WTC11 (cell line): ENCODE results near the gene ADRB2. TPM values are rescaled to one million over a fixed set of nuclear protein-coding genes. Genes with fewer than 3 reads are reported as not detected.

Experiments used
- ATAC-seq: fragments of 200-7000 bp; cut with Tn5 transposase; 2 replicates; pipeline ENCODE4 v1.10.0; 2021; ENCODE audit warnings: mild to moderate bottlenecking, moderate library complexity
- CTCF ChIA-PET: fragments of 300-600 bp; sonication (Branson Sonifier 250); formaldehyde crosslinking; loops from one replicate; lab custom pipeline; 2021; ENCODE audit warnings: antibody characterized with exemption; lab: Charles Lee
- POLR2A ChIA-PET: fragments of 350-600 bp; sonication (Branson Sonifier 250); formaldehyde crosslinking; loops from one replicate; lab custom pipeline; 2021; ENCODE audit warnings: antibody characterized with exemption; lab: Charles Lee
- DNase-seq: peaks from one replicate; pipeline ENCODE4 v3.0.0; 2021; ENCODE audit warnings: low spot score
- H3K27ac Mint-ChIP-seq: 2 replicates; pipeline ENCODE4 v1.8.0; 2021; ENCODE audit warnings: mixed read lengths
- H3K27me3 Mint-ChIP-seq: 2 replicates; pipeline ENCODE4 v1.8.0; 2021; ENCODE audit warnings: low read depth, mild to moderate bottlenecking, moderate library complexity, mixed read lengths
- H3K36me3 Mint-ChIP-seq: 2 replicates; pipeline ENCODE4 v1.8.0; 2021; ENCODE audit warnings: mixed read lengths
- H3K4me1 Mint-ChIP-seq: 2 replicates; pipeline ENCODE4 v1.8.0; 2022; ENCODE audit warnings: mixed read lengths
- H3K4me3 Mint-ChIP-seq: 2 replicates; pipeline ENCODE4 v1.8.0; 2021; ENCODE audit warnings: mild to moderate bottlenecking, moderate library complexity, mixed read lengths
- H3K9me3 Mint-ChIP-seq: 2 replicates; pipeline ENCODE4 v1.8.0; 2021; ENCODE audit warnings: mixed read lengths
- AR ChIP-seq: fragments of 250-450 bp; sonication (Bioruptor Pico); IDR thresholded peaks from 2 replicates; pipeline ENCODE4 v1.9.0; 2021; ENCODE audit warnings: mild to moderate bottlenecking
- ATF6 ChIP-seq: sonication (generic); formaldehyde crosslinking; IDR thresholded peaks from 2 replicates; pipeline ENCODE4 v1.8.1; 2023; ENCODE audit warnings: mild to moderate bottlenecking, missing genetic modification reagents
- CDX4 ChIP-seq: fragments of 250-450 bp; sonication (Bioruptor Pico); IDR thresholded peaks from 2 replicates; pipeline ENCODE4 v1.9.0; 2021; ENCODE audit warnings: moderate library complexity, mild to moderate bottlenecking, inconsistent platforms, borderline replicate concordance
- CREB1 ChIP-seq: sonication (generic); formaldehyde crosslinking; IDR thresholded peaks from 2 replicates; pipeline ENCODE4 v1.8.0; 2023; ENCODE audit warnings: mild to moderate bottlenecking, missing genetic modification reagents
- E2F4 ChIP-seq: sonication (generic); formaldehyde crosslinking; IDR thresholded peaks from 2 replicates; pipeline ENCODE4 v1.8.1; 2022; ENCODE audit warnings: low read depth, mild to moderate bottlenecking, moderate library complexity, missing genetic modification reagents, borderline replicate concordance
- FOXP4 ChIP-seq: sonication (generic); formaldehyde crosslinking; IDR thresholded peaks from 2 replicates; pipeline ENCODE4 v1.8.0; 2022; ENCODE audit warnings: mild to moderate bottlenecking, missing genetic modification reagents
- GTF2I ChIP-seq: fragments of 250-450 bp; sonication (Bioruptor Pico); conservative IDR thresholded peaks from 2 replicates; pipeline ENCODE4 v1.4.0; 2021; ENCODE audit warnings: mild to moderate bottlenecking
- JAZF1 ChIP-seq: fragments of 250-450 bp; sonication (Bioruptor Pico); IDR thresholded peaks from 2 replicates; pipeline ENCODE4 v1.9.0; 2021; ENCODE audit warnings: moderate library complexity, mild to moderate bottlenecking, inconsistent platforms
- JUN ChIP-seq: sonication (generic); formaldehyde crosslinking; IDR thresholded peaks from 2 replicates; pipeline ENCODE4 v1.8.0; 2023; ENCODE audit warnings: mild to moderate bottlenecking, missing genetic modification reagents
- MAX ChIP-seq: sonication (generic); formaldehyde crosslinking; IDR thresholded peaks from 2 replicates; pipeline ENCODE4 v1.8.0; 2022; ENCODE audit warnings: mild to moderate bottlenecking, missing genetic modification reagents
- MYBL2 ChIP-seq: sonication (generic); formaldehyde crosslinking; IDR thresholded peaks from 2 replicates; pipeline ENCODE4 v1.8.1; 2023; ENCODE audit warnings: mild to moderate bottlenecking, moderate library complexity, missing genetic modification reagents
- NFE2L1 ChIP-seq: sonication (generic); formaldehyde crosslinking; IDR thresholded peaks from 2 replicates; pipeline ENCODE4 v1.8.1; 2023; ENCODE audit warnings: missing genetic modification reagents
- NR3C1 ChIP-seq: sonication (generic); formaldehyde crosslinking; conservative IDR thresholded peaks from 2 replicates; pipeline ENCODE4 v1.8.1; 2023; ENCODE audit warnings: low read depth, mild to moderate bottlenecking, missing genetic modification reagents
- RELA ChIP-seq: sonication (generic); formaldehyde crosslinking; IDR thresholded peaks from 2 replicates; pipeline ENCODE4 v1.8.1; 2022; ENCODE audit warnings: missing genetic modification reagents, mild to moderate bottlenecking, borderline replicate concordance
- SMAD4 ChIP-seq: sonication (generic); formaldehyde crosslinking; IDR thresholded peaks from 2 replicates; pipeline ENCODE4 v1.8.0; 2022; ENCODE audit warnings: mild to moderate bottlenecking, missing genetic modification reagents
- ZNF219 ChIP-seq: sonication (generic); formaldehyde crosslinking; IDR thresholded peaks from 2 replicates; pipeline ENCODE4 v1.8.0; 2023; ENCODE audit warnings: missing genetic modification reagents, mild to moderate bottlenecking, borderline replicate concordance
- ZNF281 ChIP-seq: sonication (generic); formaldehyde crosslinking; IDR thresholded peaks from 2 replicates; pipeline ENCODE4 v1.8.0; 2023; ENCODE audit warnings: mild to moderate bottlenecking, missing genetic modification reagents
- ZNF416 ChIP-seq: fragments of 250-450 bp; sonication (Bioruptor Pico); IDR thresholded peaks from 2 replicates; pipeline ENCODE4 v1.9.0; 2021; ENCODE audit warnings: mild to moderate bottlenecking, inconsistent platforms
- total RNA-seq: library from RNA; stranded (reverse); gene quantifications from 3 replicates; pipeline ENCODE4 v1.2.3, GENCODE V29; 2021

Gene ADRB2
- total RNA-seq, 1 experiment from 2014 or later, result 1.2 TPM

GRCh38 chr5:148778882-148779281, 47.5 kb upstream of the ADRB2 start:
- no peak for TF ChIP-seq RELA
- no peak for TF ChIP-seq ZNF281 (CRISPR knock-in tag)
- no peak for TF ChIP-seq ZNF219 (CRISPR knock-in tag)
- no peak for TF ChIP-seq MYBL2 (CRISPR knock-in tag)
- no peak for TF ChIP-seq JUN
- TF ChIP-seq NR3C1 (CRISPR knock-in tag), result no peak
- TF ChIP-seq ATF6, result no peak
- TF ChIP-seq SMAD4, result no peak
- TF ChIP-seq MAX (CRISPR knock-in tag), result no peak
- TF ChIP-seq CDX4, result no peak
- TF ChIP-seq GTF2I, result no peak
- no peak for TF ChIP-seq CREB1 (CRISPR knock-in tag)
- TF ChIP-seq JAZF1, result no peak
- no peak for TF ChIP-seq E2F4 (CRISPR knock-in tag)
- TF ChIP-seq AR (CRISPR knock-in tag), result no peak
- TF ChIP-seq FOXP4 (CRISPR knock-in tag), result no peak
- no peak for TF ChIP-seq NFE2L1
- no peak for TF ChIP-seq ZNF416
- TF ChIP-seq, all 79 proteins: peak for 0
- Mint-ChIP-seq H3K4me3 (no peak overlapping the region), H3K9me3 (no peaks in the 10 kb centered on the region), H3K27me3 (no peaks in the 10 kb centered on the region), H3K36me3 (no peaks in the 10 kb centered on the region), H3K4me1 (peaks cover 8% of the 10 kb centered on the region), H3K27ac (no peak overlapping the region)
- no peak for DNase-seq
- ChIA-PET CTCF (interaction anchor here (2.2 to 2.4 kb wide), 2 partner anchors 178 to 256 kb away, joined by 8 to 11 read pairs; no protein-coding TSS in a partner anchor), POLR2A (interaction anchor here (0.7 kb wide), 1 partner anchor 8 kb away, joined by 4 read pairs; no protein-coding TSS in a partner anchor)
- ATAC-seq, result no peak
